ENCODE results near the gene SIM2.
"Not testable (repeated sequence)": the region's sequence is repeated elsewhere in the genome, so short reads cannot be mapped to it uniquely, and the experiment has no call there.

The SIM2 gene

GRCh38 chr21:36698981-36699545, at the start of gene SIM2:
Gene SIM2, plus strand, starts transcription at chr21:36699115. Its CDS starts 632 bp downstream, at chr21:36699747.
- no peak for DNase-seq

GRCh38 chr21:36654324-36654723, 44.6 kb upstream of the SIM2 start:
- no peak for DNase-seq

DNA sequence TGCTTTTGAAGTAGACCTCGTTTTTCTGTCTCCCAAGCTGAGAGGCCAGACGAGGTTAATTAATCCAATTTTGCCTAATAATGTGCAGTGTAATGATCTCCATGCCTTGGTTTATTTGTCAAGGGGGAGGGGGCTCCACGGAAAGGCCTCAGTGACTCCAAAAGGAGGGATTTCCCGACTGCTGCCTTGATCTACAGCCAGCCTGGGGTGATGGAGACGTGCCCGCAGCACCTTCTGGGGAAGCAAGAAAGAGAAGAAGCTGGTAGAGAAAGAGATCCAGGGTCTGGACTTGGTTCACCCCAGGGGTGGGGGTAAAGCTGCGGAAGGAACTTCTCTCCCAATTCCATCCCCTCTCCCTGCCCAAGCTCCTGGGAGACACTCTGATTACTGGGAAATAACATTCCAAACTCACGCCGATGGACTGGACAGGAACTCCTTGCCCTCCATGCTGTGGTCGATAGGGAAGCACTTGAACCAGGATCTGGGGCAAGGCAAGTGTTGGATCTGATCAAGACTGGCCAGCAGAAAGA, 44.1 kb upstream of the SIM2 start:
- no peak for DNase-seq

- DNase-seq: peak; percentile 18
These were observed 42.8 kb upstream of the SIM2 start for GRCh38 chr21:36656138-36656537.

- DNase-seq: not testable (repeated sequence)
These were observed 41.6 kb upstream of the SIM2 start for GRCh38 chr21:36657290-36657689.

DNA sequence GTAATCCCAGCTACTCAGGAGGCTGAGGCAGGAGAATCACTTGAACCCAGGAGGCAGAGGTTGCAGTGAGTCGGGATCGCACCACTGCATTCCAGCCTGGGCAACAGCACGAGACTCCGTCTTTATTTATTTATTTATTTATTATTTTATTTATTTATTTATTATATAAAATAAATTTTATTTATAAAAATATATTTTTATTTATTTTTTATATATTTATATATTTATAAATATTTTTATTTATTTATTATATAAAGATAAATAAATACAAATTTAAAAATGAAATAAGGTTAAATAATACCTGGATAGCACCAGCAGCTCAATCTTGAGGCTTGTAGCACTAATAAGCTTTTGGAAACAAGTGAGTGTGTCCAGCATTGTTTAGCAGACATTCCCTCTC, 40.9 kb upstream of the SIM2 start:
- DNase-seq: no peak

GRCh38 chr21:36658926-36659325, 40.0 kb upstream of the SIM2 start:
- no peak for DNase-seq

GRCh38 chr21:36661511-36662309, 37.2 kb upstream of the SIM2 start:
- DNase-seq: no peak

GRCh38 chr21:36663033-36663855, 35.7 kb upstream of the SIM2 start:
- DNase-seq: no peak

DNA sequence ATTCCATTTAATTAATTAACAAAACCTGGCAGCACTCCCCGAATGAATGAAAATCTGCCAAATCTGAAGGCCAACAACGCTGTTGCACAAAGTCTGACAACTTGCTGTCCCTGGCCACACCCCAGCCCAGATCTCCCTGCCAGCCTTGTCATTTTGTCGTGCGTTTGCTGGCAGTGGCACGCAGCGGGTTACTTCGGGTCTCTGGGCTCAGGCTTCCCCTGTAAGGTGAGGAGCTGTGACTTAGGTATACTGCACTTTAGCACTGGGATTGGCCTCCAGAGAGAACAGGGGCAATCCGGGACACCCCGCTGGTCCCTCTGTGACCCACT, 34.3 kb upstream of the SIM2 start:
- no peak for DNase-seq

GRCh38 chr21:36665806-36666205, 33.1 kb upstream of the SIM2 start:
- no peak for DNase-seq

DNA sequence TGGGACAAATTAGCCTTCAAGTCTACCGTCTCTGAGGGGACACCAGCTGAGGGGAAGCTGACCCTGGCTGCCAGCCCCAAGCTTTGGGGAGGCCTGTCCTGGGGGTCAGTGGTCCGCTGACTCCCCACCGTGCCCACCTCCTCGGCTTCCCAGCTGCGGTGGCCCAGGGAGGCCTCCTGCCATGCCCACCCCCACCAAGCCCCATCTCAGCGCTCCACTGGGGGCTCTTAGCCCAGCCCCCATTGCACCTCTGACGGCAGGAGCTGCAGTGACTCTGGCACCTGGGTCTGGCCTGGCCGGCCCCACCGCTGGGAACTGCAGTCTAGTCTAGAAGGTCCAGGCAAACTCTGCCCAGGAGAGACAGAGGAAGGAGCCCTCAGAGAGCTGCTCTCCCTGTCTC, 30.2 kb upstream of the SIM2 start:
- no peak for DNase-seq

DNA sequence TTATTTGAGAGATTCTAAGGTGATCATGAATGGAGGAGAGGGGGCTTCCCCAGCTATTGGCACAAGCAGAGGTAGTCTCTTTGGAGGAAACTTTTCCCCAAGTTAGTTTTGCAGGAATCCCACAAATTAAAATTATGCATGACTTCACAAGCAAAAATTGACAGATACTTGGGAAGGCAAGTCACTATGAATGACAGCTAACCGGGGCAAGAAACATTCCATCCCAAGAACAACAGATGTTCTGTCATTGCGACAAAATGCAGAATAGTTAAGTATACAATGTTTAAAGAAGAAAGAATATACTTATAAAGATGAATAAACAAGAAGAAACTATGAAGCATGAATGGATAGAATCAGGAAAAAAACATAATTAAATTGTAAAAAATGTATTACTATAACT, 27.1 kb upstream of the SIM2 start:
- no peak for DNase-seq

GRCh38 chr21:36672296-36672695, 26.6 kb upstream of the SIM2 start:
- DNase-seq: not testable (repeated sequence)

DNA sequence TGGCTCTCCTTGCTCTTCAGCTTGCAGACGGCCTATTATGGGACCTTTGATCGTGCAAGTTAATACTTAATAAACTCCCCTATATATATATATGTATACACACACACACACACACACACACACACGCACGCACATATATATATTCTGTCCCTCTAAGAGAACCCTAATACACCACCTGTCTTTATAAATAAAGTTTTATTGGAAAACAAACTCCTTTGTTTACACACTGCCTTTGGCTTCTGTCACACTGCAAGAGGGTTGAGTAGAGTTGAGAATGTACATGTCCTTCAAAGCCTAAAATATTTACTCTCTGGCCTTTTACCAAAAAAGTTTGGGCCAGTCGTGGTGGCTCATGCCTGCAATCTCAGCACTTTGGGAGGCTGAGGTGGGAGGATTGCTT, 26.2 kb upstream of the SIM2 start:
- DNase-seq: no peak

DNA sequence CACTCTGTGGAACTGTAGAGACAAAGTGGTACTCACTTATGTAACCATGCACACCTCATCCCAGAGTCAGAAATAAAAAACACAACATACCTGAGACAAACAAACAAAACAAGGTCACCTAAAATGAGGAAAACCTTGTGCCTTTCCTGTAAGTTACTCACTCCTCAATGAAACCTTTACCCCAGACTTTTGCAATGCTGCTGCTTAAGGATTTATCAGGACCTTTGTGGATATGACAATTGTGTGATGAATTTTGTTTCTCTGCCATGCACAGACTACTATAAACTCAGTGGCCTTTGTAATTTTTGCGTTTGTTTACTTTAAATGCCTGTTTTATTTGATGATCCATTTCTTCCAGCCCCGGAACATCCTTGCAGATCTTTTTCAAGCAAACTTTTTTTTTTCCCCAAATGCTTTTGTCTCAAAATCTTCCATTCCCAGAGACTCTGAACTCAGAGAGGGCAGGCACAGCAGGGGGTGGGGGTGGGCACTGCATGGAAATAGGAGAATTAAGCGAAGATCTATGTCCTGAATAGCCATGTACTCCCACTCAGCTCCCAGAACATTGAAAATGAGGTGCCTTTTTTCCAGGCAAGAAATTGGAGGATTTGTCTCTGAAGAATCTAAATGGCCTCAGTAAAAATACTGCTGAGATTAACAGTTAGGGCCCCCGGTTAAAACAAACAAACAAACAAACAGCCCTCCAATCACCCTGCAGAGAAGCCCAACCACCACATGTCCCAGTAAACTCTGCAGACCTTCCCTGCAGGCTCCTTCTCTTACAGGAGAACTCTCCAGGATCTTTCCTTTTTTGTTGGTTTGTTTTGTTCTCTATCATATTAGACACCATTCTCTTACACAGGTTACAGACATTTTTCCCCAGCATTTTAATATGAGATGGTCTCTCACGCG, 22.6 kb upstream of the SIM2 start:
- DNase-seq: no peak

GRCh38 chr21:36677443-36677842, 21.5 kb upstream of the SIM2 start:
- no peak for DNase-seq

DNA sequence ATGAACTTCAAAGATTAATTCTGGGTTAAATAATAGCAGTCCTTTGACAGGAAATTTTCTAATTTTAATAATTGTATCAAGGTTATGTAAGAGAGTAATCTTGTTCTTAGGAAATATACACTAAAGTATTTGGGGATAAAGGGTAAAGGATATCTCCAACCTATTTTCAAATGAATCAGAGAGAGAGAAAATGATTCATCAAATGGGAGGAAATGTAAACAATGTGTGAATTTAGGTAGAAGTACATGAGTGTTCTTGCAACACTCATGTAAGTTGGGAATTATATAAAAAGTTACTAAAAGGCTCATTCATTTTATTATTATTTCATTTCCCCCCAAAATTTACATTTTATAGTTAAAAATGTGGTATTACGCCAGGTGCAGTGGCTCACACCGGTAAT, 20.4 kb upstream of the SIM2 start:
- DNase-seq: no peak

DNA sequence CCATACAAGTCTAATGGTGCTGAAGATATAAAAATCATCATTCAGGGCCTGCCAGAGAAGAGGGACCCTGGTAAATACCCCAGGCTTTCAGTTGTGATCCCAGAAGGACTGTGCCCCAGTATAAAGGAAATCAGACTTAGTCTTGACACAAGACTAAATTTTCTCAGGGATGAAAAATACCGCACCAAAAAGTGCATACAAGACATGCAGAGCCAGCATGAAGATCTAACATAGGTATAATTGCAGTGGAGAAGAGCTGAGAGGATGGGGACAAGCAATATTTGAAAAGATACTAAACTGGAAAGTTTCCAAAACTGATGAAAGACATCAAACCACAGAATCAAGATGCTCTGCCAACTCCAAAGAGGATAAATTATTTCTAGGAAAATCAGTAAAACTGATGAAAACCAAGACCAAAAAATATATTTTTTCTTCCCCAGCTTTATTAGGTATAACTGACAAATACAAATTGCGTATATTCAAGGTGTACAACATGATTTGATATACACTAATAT, 17.7 kb upstream of the SIM2 start:
- no peak for DNase-seq

- DNase-seq: no peak
These were observed 13.8 kb upstream of the SIM2 start for GRCh38 chr21:36684957-36685714.

DNA sequence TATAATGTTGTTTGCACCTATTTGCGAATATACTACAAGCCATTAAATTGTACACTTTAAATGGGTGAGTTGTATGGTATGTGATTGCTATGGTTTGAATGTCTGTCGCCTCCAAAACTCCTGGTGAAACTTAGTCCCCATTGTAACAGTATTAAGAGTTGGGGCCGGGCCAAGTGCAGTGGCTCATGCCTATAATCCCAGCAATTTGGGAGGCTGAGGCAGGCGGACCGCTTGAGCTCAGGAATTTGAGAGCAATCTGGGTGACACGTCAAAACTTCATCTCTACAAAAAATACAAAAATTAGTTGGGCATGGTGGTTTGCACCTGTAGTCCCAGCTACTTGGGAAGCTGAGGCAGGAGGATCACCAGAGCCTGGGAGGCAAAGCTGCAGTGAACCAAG, 12.0 kb upstream of the SIM2 start:
- DNase-seq: no peak

GRCh38 chr21:36688324-36688723, 10.6 kb upstream of the SIM2 start:
- no peak for DNase-seq
